SK-N-SH (cell line): Measurements from ENCODE around the gene WASHC2C. TPM values are rescaled to one million over a fixed set of nuclear protein-coding genes. Genes with fewer than 3 reads are reported as not detected.
"Not testable (repeated sequence)": the region's sequence is repeated elsewhere in the genome, so short reads cannot be mapped to it uniquely, and the experiment has no call there.

Source experiments
- CTCF ChIA-PET: fragments of 300-600, 350-600 bp; formaldehyde crosslinking; extraction: SDS; loops from one replicate; lab custom pipeline; 2021; lab: Yijun Ruan, JAX
- POLR2A ChIA-PET: fragments of 350-600 bp; sonication (Branson Sonifier 250); formaldehyde crosslinking; extraction: SDS; loops from one replicate; lab custom pipeline; 2020; ENCODE audit warnings: antibody characterized with exemption, inconsistent platforms; lab: Yijun Ruan, JAX
- DNase-seq: peaks from one replicate; pipeline ENCODE4 v3.0.0; 2012
- H2AFZ ChIP-seq: fragments of 200-600 bp; sonication (generic); 2 replicates; pipeline ENCODE4 v1.8.1; 2016; ENCODE audit warnings: antibody characterized with exemption, mild to moderate bottlenecking, low read depth
- H3F3A ChIP-seq: fragments of 200-600 bp; sonication (generic); replicated peaks from 2 replicates; pipeline ENCODE3; 2016; ENCODE audit warnings: antibody characterized with exemption, mild to moderate bottlenecking; ENCODE audit not compliant: insufficient read depth
- H3K27ac ChIP-seq, 2 experiments: fragments of 200-500 bp in 1 of 2; fragments of 200-600 bp in 1 of 2; sonication (Bioruptor generic) in 1 of 2; sonication (generic), shearing (Covaris generic) in 1 of 2; 2 replicates each; pipeline versions ENCODE4 v1.5.1 to v1.6.1; 2014 to 2016; ENCODE audit warnings: low read depth in 2 of 2, inconsistent platforms in 1 of 2, low read length in 1 of 2, mild to moderate bottlenecking in 1 of 2, mixed read lengths in 1 of 2
- H3K27me3 ChIP-seq: fragments of 200-600 bp; sonication (generic), shearing (Covaris generic); 2 replicates; pipeline ENCODE4 v1.6.1; 2016; ENCODE audit warnings: mixed run types; ENCODE audit not compliant: insufficient read depth
- H3K36me3 ChIP-seq, 2 experiments: fragments of 200-500 bp in 1 of 2; fragments of 200-600 bp in 1 of 2; sonication (Bioruptor generic) in 1 of 2; sonication (generic) in 1 of 2; replicated peaks in 1 of 2; 2 replicates each; pipeline versions ENCODE3 to v1.5.1; 2014 to 2016; ENCODE audit warnings: low read length in 1 of 2, mild to moderate bottlenecking in 1 of 2; ENCODE audit not compliant: insufficient read depth in 2 of 2, control insufficient read depth in 1 of 2
- H3K4me1 ChIP-seq, 2 experiments: fragments of 200-500 bp in 1 of 2; fragments of 200-600 bp in 1 of 2; sonication (Bioruptor generic) in 1 of 2; sonication (generic), shearing (Covaris generic) in 1 of 2; 2 replicates each; pipeline versions ENCODE4 v1.5.1 to v1.6.1; 2014 to 2016; ENCODE audit warnings: low read depth in 1 of 2, low read length in 1 of 2, mixed run types in 1 of 2; ENCODE audit not compliant: insufficient read depth in 2 of 2, control insufficient read depth in 1 of 2
- H3K4me2 ChIP-seq: fragments of 200-600 bp; sonication (generic), shearing (Covaris generic); 2 replicates; pipeline ENCODE4 v1.6.1; 2017; ENCODE audit warnings: mixed run types
- H3K4me3 ChIP-seq, 2 experiments: fragments of 200-500 bp in 1 of 2; fragments of 200-600 bp in 1 of 2; sonication (Bioruptor generic) in 1 of 2; sonication (generic), shearing (Covaris generic) in 1 of 2; 2 replicates each; pipeline versions ENCODE4 v1.5.1 to v1.8.1; 2014 to 2016; ENCODE audit warnings: low read depth in 2 of 2, inconsistent platforms in 1 of 2, low read length in 1 of 2, mild to moderate bottlenecking in 1 of 2, mixed read lengths in 1 of 2, moderate library complexity in 1 of 2
- H3K79me2 ChIP-seq: fragments of 200-600 bp; sonication (generic); 2 replicates; pipeline ENCODE4 v1.8.1; 2017; ENCODE audit warnings: mild to moderate bottlenecking; ENCODE audit not compliant: insufficient read depth
- H3K9ac ChIP-seq: fragments of 200-600 bp; sonication (generic); 2 replicates; pipeline ENCODE4 v1.6.1; 2017; ENCODE audit warnings: mixed run types
- H3K9me2 ChIP-seq: fragments of 200-600 bp; sonication (generic); 2 replicates; pipeline ENCODE4 v1.6.1; 2017; ENCODE audit warnings: mixed run types
- H3K9me3 ChIP-seq: fragments of 200-600 bp; sonication (generic); 2 replicates; pipeline ENCODE4 v1.6.1; 2017; ENCODE audit warnings: mixed run types, mild to moderate bottlenecking, moderate library complexity
- H4K20me1 ChIP-seq: fragments of 200-600 bp; sonication (generic); 2 replicates; pipeline ENCODE4 v1.6.1; 2017; ENCODE audit warnings: mild to moderate bottlenecking, mixed run types; ENCODE audit not compliant: insufficient read depth
- WGBS: methylation state at CpG from one replicate; pipeline ENCODE4 v1.1.6; 2017; ENCODE audit warnings: low lambda C conversion rate; 5-methylcytosine and 5-hydroxymethylcytosine counted together
- polyA plus RNA-seq, 3 experiments: library from polyadenylated mRNA; depleted of rRNA; stranded (reverse); fragments of >200 nt; gene quantifications; 2 replicates each; pipeline ENCODE4 v1.2.3, GENCODE V29; 2012

The WASHC2C gene
- polyA plus RNA-seq, 1 of the 3 experiments (the other 2 are of a cell fraction) = 17.9 TPM

GRCh38 chr10:45768334-45768733, 41.3 kb downstream of the WASHC2C start:
- H2AFZ ChIP-seq, DNase-seq, CTCF ChIA-PET, POLR2A ChIA-PET, H4K20me1 ChIP-seq, H3K79me2 ChIP-seq, H3F3A ChIP-seq, H3K4me1 ChIP-seq, H3K4me3 ChIP-seq, H3K9me2 ChIP-seq, H3K27me3 ChIP-seq, H3K36me3 ChIP-seq, H3K4me2 ChIP-seq, H3K9ac ChIP-seq, H3K27ac ChIP-seq, H3K9me3 ChIP-seq: not testable (repeated sequence)
- WGBS = 95% methylated on average over 4 of the region's 4 CpGs

GRCh38 chr10:45771757-45772461, 44.8 kb downstream of the WASHC2C start:
- H3K9me3 ChIP-seq, CTCF ChIA-PET: not testable (repeated sequence)
- WGBS = 95% methylated on average over 6 of the region's 7 CpGs

GRCh38 chr10:45786217-45786616, 59.2 kb downstream of the WASHC2C start:
- H3K4me1 ChIP-seq, H3K9me2 ChIP-seq, H3K4me3 ChIP-seq, DNase-seq, H3K9ac ChIP-seq, H3K4me2 ChIP-seq, POLR2A ChIA-PET, CTCF ChIA-PET, H3F3A ChIP-seq, H3K27me3 ChIP-seq, H3K27ac ChIP-seq, H3K79me2 ChIP-seq, H4K20me1 ChIP-seq, H2AFZ ChIP-seq, H3K9me3 ChIP-seq: not testable (repeated sequence)
- WGBS = no CpG with 5 or more reads among the region's 1 CpG
- H3K36me3 ChIP-seq = peaks cover 8 to 15% of the 10 kb centered on the region in 2 experiments

More at GRCh38 chr10:45771757-45772461, 44.8 kb downstream of the WASHC2C start:
- H3K79me2 ChIP-seq, H3K4me3 ChIP-seq, H3K9me2 ChIP-seq, H3K36me3 ChIP-seq, H3K27ac ChIP-seq, H3K4me2 ChIP-seq, POLR2A ChIA-PET, H2AFZ ChIP-seq, H3K9ac ChIP-seq, DNase-seq, H3F3A ChIP-seq, H3K4me1 ChIP-seq, H3K27me3 ChIP-seq, H4K20me1 ChIP-seq: not testable (repeated sequence)

- CTCF ChIA-PET, H3F3A ChIP-seq, H3K79me2 ChIP-seq, H3K4me3 ChIP-seq, H3K9me2 ChIP-seq, H2AFZ ChIP-seq, H3K4me1 ChIP-seq, DNase-seq, POLR2A ChIA-PET, H3K9me3 ChIP-seq, H4K20me1 ChIP-seq, H3K27me3 ChIP-seq, H3K9ac ChIP-seq, H3K4me2 ChIP-seq, H3K27ac ChIP-seq: not testable (repeated sequence)
- peaks cover 12 to 22% of the 10 kb centered on the region in 2 experiments for H3K36me3 ChIP-seq
- WGBS = 100% methylated on average over 1 of the region's 5 CpGs
Measured at GRCh38 chr10:45787212-45787741, 60.2 kb downstream of the WASHC2C start.

- H4K20me1 ChIP-seq, H3K27ac ChIP-seq, H3K79me2 ChIP-seq, DNase-seq, H3F3A ChIP-seq, H2AFZ ChIP-seq, H3K9me2 ChIP-seq, POLR2A ChIA-PET, H3K9ac ChIP-seq, CTCF ChIA-PET, H3K4me2 ChIP-seq, H3K27me3 ChIP-seq, H3K4me1 ChIP-seq, H3K9me3 ChIP-seq, H3K4me3 ChIP-seq: not testable (repeated sequence)
- H3K36me3 ChIP-seq = peaks cover 9 to 20% of the 10 kb centered on the region in 2 experiments
- WGBS = 92% methylated on average over 8 of the region's 8 CpGs
Measured at GRCh38 chr10:45789991-45790390, 62.9 kb downstream of the WASHC2C start.

GRCh38 chr10:45790694-45791426, 63.8 kb downstream of the WASHC2C start:
- POLR2A ChIA-PET, H3K27me3 ChIP-seq, H3K9me3 ChIP-seq, H3K4me3 ChIP-seq, H3K4me1 ChIP-seq, H3K9me2 ChIP-seq, CTCF ChIA-PET, H3K27ac ChIP-seq, H3K4me2 ChIP-seq, H3K79me2 ChIP-seq, DNase-seq, H4K20me1 ChIP-seq, H3F3A ChIP-seq, H2AFZ ChIP-seq, H3K9ac ChIP-seq: not testable (repeated sequence)
- peaks cover 9 to 20% of the 10 kb centered on the region in 2 experiments for H3K36me3 ChIP-seq
- 93% methylated on average over 4 of the region's 6 CpGs for WGBS
